GM19467 (cell line): ENCODE data around the gene JKAMP.
"Not testable (repeated sequence)": the region's sequence is repeated elsewhere in the genome, so short reads cannot be mapped to it uniquely, and the experiment has no call there.

Experiments
- ATAC-seq: cut with Tn5 transposase; IDR thresholded peaks from one replicate; pipeline ENCODE4 v1.9.1; 2021; ENCODE audit warnings: mild to moderate bottlenecking, moderate library complexity; ENCODE audit not compliant: unreplicated experiment

The JKAMP gene, protein sequence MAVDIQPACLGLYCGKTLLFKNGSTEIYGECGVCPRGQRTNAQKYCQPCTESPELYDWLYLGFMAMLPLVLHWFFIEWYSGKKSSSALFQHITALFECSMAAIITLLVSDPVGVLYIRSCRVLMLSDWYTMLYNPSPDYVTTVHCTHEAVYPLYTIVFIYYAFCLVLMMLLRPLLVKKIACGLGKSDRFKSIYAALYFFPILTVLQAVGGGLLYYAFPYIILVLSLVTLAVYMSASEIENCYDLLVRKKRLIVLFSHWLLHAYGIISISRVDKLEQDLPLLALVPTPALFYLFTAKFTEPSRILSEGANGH

DNA sequence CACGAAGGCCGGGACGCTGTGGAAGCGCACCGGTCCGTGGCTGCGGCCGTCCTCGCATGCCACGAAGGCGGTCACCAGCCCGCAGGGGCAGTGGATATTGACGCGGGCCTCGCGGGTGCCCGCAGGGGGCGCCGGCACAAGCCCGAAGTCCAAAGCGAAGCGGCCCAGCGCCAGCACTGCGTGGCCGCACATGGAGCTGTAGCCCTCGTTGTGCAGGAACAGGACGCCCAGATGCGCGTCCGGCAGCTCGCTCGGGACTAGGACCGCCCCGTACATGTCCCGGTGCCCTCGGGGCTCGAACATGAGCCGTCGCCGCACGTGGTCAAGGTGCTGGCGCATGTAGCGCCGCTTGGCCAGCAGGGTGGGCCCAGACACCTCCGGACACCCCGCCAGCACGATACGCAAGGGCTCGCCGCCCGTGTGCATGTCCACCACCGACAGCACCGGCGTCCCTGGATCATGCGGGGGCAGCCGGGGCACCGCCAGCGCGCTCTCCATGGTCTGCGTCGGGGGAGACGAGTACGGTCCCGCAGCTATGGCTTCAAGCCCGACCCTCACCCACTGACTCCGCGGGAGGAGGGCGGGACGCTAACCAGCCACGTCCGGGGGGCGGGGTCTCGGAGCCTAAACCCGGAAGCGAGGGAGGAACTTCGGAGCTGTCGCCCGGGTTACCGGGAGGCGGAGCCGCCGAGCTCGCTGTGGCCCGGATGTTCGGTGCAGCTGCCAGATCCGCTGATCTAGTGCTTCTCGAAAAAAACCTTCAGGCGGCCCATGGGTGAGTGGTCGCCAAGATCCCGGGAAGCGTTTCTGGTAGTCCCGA lies at the start of gene JKAMP, which contains the start of gene L3HYPDH:
JKAMP (plus strand) TSS at position 699 of the 820 bp plus-strand sequence; CDS start at position 772, 73 bp downstream.
L3HYPDH (minus strand) TSS at position 590 of the 820 bp plus-strand sequence; CDS start at position 498, 92 bp downstream.
- peak; percentile 83 for ATAC-seq

DNA sequence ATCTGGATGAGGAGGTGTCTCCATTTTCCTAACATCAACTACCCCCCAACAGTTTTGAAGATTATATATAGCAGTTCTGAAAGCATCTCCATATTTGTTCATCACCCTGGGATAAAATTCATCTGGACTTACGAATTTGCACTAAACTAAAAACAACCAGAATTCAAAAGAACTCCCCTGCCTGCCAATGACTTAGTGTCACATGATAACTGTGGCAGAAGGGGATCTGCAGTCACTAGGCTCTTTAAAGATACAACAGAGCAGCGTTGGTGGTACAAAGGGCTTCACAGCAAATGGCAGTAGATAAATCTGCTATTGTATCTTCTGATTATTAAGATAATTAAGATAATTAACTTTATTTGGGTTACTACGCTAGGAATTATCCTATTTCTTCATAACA lies 49.2 kb upstream of the JKAMP start:
- no peak for ATAC-seq

DNA sequence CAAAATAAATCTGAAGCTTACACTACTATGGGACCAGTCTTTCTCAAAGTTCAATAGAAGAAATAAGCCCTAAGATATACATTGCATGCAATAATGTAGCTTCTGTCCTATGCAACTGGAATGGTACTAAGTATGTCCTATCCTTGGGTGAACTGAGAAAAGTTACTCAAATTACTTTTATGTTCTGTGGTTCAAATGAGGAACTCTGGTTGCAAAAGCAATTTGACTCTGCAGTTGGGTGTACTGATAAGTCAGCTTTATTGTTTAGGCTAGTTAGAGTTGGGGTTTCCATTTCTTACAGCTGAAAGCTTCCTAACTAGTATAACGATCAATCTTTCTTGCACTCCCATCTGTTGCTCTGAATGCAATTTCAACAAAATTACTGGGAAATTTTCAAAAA lies 48.3 kb upstream of the JKAMP start:
- ATAC-seq = no peak

DNA sequence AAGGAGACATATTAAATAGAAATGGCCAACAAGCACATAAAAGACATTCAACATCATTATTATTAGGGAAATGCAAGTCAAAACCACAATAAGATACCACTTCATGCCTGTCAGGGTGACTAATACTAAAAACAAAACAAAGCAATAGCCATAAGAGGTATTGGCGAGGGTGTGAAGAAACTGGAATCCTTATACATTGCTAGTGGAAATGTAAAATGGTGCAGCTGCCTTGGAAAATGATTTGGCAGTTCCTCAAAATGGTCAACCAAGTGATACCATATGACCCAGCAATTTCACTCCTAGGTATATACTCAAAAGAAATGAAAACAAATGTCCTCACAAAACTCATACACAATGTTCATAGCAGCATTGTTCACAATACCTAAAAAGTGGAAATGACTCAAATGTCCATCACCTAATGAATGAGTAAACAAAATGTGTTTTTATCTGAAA lies 46.1 kb upstream of the JKAMP start:
- ATAC-seq = no peak

DNA sequence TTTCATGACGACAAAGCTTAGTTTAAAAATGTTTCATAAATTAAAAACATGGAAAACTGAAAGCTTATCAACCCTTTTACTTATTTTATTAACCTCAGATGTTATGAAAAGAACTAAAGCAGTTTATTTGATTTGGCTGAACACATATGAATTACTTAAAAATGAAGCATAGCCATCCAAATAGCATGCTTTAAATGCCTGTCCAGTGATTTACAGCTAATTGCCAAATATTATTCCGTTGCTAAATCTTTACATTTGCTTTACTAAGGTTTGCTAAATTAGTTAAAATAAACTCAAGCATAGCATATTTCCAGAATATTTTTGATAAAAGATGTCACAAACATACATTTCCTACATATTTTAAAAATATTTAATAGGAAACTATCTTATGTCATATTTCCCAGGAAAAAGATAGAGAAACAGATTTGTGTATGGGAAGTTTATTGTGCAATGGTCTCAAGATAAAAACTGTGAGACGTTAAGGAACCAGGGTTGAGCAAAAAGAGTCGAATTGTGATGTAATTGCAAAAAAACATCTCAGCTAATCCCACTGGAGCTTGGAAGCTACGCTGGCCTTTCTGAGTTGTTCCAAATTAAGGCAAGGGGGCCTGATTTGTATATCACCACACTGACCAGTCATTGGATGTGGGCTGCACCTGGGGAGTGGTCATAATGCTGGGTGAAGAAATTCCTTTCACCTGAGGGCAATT lies 44.9 kb upstream of the JKAMP start:
- no peak for ATAC-seq

DNA sequence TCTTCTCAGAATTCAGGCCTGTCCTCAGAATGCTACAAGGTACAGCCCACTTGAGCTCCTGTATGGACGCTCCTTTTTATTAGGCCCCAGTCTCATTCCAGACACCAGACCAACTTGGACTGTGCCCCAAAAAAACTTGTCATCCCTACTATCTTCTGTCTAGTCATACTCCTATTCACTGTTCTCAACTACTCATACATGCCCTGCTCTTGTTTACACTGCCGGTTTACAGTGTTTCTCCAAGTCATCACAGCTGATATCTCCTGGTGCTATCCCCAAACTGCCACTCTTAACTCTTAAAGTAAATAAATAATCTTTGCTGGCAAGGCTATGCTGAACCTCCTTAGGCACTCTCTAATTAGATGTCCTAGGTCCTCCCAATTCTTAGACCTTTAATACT lies 35.6 kb upstream of the JKAMP start:
- not testable (repeated sequence) for ATAC-seq

DNA sequence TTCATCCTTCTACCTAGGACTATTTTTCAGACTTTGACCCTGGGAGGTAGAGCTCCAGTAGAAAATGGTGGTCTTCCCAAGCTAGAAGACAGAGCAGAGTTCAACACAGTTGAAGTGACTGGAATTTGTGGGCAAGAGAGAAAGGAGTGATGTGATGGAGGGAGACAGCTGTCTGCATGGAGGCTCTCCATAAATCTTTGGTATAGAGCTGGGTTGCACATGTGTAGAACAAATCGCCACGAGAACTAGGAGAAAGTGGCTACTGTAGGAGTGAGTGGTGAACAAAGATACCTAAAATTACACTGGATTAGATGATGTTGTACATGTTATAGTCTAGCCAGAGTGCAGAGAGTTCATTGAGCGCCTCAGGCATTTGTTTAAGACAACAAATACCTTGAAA lies 33.6 kb upstream of the JKAMP start:
- ATAC-seq = no peak

DNA sequence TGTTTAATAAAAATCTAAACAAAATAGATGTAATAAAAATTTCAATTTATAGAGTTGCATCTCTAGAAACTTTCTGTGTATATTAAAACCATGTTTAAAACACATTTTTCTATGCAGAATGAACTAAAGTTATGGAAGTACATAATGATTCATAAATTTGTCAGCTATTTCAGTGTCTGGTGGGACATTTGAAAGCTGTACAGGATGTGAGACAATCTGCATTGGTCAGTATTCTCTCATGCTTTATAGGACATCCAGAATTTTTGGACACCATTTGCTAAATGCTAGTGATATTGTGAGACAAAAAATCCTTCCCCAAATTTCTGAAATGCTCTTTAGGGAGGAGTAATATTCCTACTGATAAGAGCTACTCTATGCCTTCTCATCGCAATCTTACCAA lies 32.5 kb upstream of the JKAMP start:
- no peak for ATAC-seq

DNA sequence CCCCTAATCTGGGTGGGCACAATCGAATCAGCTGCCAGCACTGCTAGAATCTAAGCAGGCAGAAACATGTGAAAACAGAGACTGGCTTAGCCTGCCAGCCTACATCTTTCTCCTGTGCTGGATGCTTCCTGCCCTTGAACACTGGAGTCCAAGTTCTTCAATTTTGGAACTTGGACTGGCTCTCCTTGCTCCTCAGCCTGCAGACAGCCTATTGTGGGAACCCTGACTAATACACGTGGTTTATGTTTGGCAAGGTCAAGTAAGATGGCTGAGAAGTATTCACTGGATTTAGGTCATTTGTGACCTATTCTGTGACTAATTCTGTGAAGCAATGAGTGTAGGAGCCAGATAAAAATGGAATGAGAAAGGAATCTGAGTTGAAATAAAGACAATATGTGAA lies 30.2 kb upstream of the JKAMP start:
- no peak for ATAC-seq

DNA sequence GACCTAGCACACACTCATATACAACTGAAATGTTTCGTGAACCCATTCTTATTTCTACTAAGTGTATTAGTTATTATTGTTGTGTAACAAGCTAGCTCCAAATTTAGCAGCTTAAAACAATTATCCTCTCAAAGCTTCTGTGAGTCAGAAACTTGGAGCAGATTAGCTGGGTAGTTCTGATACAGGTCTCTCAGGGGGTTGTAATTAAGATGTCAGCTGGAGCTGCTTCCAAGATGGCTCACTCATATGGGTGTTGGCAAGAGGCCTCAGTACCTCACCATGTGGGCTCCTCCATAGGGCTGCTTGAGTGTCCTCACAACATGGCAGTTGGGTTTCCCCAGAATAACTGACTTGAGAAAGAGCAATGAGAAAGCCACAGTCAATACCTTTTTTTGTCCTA lies 28.9 kb upstream of the JKAMP start:
- no peak for ATAC-seq

DNA sequence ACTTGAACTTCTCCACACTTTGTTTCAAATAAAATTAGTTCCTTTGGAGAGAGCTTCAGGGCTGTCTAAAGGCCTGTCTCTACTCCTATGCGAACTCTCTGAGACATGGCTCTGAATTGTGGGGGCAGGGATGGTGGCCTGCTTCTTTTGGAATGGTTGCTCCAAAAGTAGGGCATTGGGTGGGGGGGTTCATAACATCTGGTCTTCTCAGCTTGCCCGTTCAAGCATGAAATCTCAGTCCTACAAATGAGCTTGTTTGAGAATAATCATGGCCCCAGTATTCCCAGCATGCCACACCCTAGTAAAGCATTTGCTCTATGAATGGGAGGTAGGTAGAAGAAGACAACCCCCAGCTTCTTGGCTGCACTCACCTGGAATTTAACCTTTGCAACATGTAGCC lies 25.8 kb upstream of the JKAMP start:
- ATAC-seq = no peak

DNA sequence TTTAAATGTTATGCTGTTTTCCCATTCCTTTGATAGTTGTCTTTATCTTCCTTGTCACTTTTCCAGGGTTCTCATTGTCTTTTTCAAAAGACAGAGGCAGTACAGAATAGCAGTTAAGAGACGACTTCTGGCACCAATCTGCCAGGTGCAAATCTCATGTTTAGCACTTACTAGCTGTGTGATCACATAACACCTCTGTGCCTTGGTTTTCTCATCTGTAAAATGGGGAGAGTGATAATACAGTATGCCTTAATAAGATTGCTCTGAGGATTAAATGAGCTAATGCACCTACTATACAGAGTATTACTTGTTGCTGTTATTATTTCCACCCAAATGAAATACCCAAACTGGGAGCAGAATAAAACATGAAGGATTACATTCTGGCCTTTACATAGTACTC lies 23.9 kb upstream of the JKAMP start:
- ATAC-seq = no peak

DNA sequence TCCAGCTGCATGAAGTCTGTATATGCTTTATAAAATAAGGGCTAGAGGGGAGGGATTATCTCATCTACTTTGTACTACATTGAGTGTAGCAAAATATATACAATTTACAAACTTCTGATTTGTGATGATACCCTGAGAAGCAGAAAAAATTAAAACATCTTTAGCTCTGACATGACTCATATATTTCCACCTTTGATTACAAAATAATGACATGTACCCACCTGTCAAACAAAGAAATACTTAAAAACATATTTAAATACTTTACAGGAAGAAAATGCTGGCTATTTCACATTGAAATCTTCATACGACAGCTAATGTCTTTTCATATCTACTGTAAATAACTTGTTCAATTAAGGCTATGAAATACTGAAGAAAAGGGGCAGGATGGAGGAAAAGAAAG lies 22.4 kb upstream of the JKAMP start:
- ATAC-seq = no peak

DNA sequence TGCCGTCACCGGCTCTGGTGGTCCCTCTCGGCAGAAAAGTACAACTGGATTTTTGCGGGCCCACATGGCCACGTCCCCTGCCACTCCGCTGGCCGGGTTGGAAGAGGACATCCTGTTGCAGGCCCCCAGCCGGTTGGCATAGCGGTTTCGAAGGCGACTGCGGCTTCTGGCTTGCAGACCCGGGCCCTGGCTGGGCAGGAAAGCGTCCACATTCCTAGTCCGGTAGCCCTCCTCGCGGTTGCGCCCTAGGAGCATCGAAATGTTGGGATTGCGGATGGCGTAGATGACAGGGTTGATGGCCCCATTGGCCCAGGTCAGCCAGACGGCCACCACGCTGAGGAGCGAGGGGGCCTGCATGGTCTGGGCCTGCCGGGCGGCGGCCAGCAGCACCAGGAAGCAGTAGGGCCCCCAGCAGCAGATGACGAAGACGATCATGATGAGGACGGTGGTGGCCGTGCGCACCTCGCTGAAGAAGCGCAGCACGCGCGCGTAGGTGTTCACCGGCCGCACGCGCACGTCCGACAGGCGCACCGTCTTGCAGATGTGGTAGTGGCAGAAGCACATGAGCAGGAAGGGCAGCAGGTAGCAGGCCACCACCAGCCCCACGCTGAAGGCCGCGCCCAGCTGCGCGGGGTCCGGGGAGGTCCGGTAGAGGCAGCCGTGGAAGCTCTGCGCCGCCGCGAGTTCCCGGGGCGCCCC lies 20.4 kb upstream of the JKAMP start:
- ATAC-seq = no peak

DNA sequence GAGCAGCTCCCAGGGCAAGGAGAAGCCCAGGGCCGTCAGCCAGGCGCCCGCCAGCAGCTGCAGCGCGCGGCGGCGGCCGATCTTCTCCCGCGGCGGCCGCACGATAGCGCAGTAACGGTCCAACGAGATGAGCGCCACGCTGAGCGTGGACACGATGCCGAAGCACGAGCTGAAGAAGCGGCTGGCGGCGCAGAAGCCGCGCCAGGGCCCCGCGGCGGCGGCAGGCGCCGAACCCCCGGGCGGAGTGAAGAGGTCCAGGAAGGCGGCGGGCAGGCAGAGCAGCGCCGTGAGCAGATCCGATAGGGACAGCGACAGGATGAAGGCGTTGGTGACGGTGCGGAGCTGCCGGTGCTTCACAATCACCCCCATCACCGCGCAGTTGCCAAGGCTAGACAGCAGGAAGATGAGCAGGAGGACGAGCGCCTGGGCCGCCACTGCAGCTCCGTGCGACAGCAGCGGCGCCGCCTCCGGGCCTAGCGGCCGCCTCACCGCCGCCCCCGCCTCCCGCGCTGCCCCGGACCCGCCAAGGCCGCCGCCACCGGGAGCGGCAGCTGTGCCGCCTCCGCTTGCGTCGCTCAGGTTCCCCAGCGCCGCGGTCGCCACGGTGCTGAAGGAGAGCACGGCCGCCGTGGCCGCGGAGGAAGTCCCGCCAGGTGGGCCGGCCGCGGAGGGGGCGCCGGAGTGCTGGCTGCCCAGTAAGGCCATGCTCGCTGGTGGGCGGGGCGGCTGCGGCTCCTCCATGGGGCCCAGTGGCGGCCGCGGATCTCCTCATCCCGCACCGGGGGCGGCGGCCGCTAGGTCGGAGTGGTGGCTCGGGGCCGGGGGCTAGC lies 19.6 kb upstream of the JKAMP start:
- ATAC-seq = peak; percentile 63

DNA sequence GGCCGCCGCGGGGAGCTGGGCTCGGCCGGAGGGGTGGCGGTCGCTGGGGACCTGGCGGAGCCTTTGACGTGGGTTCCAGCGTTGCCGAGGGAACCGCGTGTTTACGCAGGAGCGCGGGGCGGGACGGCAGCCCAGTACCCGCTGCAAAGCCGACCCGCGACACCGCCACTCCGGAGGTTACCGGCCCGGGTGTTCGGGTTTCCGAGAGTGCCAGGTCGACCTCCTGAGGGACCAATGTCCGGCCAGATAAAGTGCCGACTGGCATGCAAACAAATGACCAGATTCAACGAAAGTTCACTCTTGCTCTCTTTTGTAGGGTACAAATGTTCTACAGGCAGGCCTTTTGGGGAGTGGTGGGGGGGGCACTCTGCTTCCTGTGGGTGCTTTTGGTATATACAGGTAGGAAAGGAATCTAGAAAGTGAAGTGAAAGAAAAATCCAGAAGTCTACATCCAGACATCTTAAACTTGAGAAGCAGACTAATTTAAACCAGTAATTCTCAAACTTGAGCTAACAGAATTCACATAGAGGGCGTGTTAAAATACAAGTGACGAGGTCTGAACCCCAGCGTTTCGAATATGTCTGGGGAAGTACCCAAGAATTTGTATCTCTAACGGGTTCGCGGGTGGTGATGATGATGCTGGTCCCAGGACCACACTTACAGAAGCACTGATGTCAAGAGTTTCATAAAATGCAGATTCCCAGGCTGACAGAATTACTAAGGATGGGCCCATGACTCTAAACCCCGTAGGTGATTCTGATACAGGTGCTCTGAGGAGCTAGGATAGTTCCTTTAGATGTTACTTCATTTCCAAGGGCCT lies 18.8 kb upstream of the JKAMP start, which contains the start of gene GPR135:
GPR135 (minus strand) TSS at position 65 of the 820 bp plus-strand sequence. CDS start 154 bp downstream, outside the sequence.
- ATAC-seq = no peak

DNA sequence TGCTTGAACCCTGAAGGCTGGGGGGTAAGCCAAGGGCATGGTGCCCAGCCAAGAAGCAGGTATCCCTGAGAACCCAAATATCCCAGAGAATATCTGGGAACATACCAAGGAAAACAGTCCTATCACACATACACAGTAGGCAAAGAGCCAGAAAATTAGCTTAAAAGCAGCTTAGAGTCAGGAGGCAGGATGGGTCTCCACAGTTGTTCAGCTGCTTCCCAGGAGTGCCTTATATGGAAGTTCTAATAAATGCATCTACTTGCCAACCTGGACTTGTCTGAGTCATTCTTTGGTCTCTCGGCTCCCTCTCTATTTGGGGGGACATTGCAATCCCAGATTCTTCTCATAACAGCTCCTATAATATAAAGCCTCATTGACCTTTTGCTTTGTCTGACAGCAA lies 10.1 kb upstream of the JKAMP start:
- ATAC-seq = no peak

DNA sequence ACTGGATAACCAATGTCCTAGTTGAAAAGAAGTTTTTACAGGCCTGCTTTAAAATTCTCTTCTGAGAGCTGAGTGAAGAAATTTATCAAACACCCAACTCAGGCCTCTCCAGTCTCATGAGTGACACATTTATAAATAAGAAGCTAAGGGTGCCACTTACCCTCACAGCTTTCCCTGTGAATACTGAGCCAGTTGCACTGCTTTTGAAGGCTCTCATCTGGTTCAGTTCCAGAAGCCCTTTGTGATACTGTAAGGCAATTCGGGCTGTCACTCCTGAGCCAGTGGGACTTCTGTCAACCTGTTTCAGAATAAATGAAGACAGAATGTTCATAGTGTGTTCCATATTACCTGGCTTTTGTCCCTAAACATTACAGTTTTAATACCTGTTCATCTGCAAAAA lies 8.6 kb upstream of the JKAMP start:
- no peak for ATAC-seq

DNA sequence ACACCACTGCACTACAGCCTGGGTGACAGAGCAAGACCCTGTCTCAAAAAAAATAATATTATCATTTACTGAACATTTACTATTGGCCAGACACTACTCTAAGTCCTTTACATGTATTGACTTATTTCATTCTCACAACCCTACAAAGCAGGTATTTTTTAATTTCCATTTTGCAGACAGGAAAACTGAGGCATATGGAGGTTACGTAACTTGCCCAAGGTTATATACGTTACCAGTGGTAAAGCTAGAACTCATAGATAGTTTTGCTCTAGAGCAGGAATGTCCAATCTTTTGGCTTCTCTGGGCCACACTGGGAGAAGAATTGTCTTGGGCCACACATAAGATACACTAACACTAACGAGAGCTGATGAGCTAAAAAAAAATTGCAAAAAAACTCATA lies 5.8 kb upstream of the JKAMP start:
- ATAC-seq = no peak
